LHCN-M2 (cell line): Measurements from ENCODE around the gene CD248. TPM values are rescaled to one million over a fixed set of nuclear protein-coding genes. Genes with fewer than 3 reads are reported as not detected.
A peak's percentile ranks its signal among the peaks of the same experiment; 100 is the strongest.
"Not testable (repeated sequence)": the region's sequence is repeated elsewhere in the genome, so short reads cannot be mapped to it uniquely, and the experiment has no call there.

ENCODE experiments used
- DNase-seq: peaks from one replicate; pipeline ENCODE4 v3.0.0-alpha.2; 2012; ENCODE audit warnings: low read depth
- total RNA-seq: library from RNA; depleted of rRNA; stranded (reverse); fragments of >200 nt; gene quantifications from 2 replicates; pipeline ENCODE4 v1.2.3, GENCODE V29; 2014; rRNA removed

Gene CD248
- total RNA-seq, 1 experiment from 2014 or later = 0.06 TPM

GRCh38 chr11:66276619-66277018 lies 40.2 kb downstream of the CD248 start:
- DNase-seq = not testable (repeated sequence)

GRCh38 chr11:66275984-66276612 lies 40.7 kb downstream of the CD248 start:
- no peak for DNase-seq

GRCh38 chr11:66275396-66275795 lies 41.4 kb downstream of the CD248 start:
- peak; percentile 78 for DNase-seq

- no peak for DNase-seq
Measured at GRCh38 chr11:66274219-66274618, 42.6 kb downstream of the CD248 start.

- DNase-seq = no peak
Measured at GRCh38 chr11:66272596-66272995, 44.2 kb downstream of the CD248 start.

GRCh38 chr11:66271816-66272215 lies 45.0 kb downstream of the CD248 start:
- no peak for DNase-seq

GRCh38 chr11:66268952-66269905 lies 47.6 kb downstream of the CD248 start:
- peak; percentile 61 for DNase-seq

- peak; percentile 99 for DNase-seq
Measured at GRCh38 chr11:66268244-66268951, 48.4 kb downstream of the CD248 start, which contains the start of gene RAB1B. RAB1B (plus strand) TSS chr11:66268639; CDS start chr11:66268680, 41 bp downstream.

- peak; percentile 79 for DNase-seq
Measured at GRCh38 chr11:66267379-66268243, 49.2 kb downstream of the CD248 start.

- no peak for DNase-seq
Measured at GRCh38 chr11:66267039-66267378, 49.8 kb downstream of the CD248 start.

- no peak for DNase-seq
Measured at GRCh38 chr11:66266378-66267038, 50.3 kb downstream of the CD248 start.

GRCh38 chr11:66265531-66266377 lies 51.1 kb downstream of the CD248 start:
- DNase-seq = no peak

- DNase-seq = no peak
Measured at GRCh38 chr11:66264914-66265313, 51.9 kb downstream of the CD248 start.

Other genes with a start within 250 kb of the CD248 start
- 26.0 and 30.0 TPM in 2 replicates for gene PACS1, start 246.8 kb downstream of the CD248 start, total RNA-seq
- 22.9 and 27.8 TPM in 2 replicates for gene KLC2, start 59.3 kb downstream of the CD248 start, total RNA-seq
- 184 and 193 TPM in 2 replicates for gene RAB1B, start 48.4 kb downstream of the CD248 start, total RNA-seq
- 0.86 and 1.9 TPM in 2 replicates for gene CNIH2, start 38.9 kb downstream of the CD248 start, total RNA-seq
- gene YIF1A, start 27.9 kb downstream of the CD248 start, total RNA-seq = 120 and 127 TPM in 2 replicates
- gene TMEM151A, start 25.1 kb downstream of the CD248 start, total RNA-seq = 0.23 and 0.32 TPM in 2 replicates
- 82.1 and 97.9 TPM in 2 replicates for gene RIN1, start 19.4 kb upstream of the CD248 start, total RNA-seq
- 102 and 107 TPM in 2 replicates for gene BRMS1, start 28.1 kb upstream of the CD248 start, total RNA-seq
- 50.9 and 51.0 TPM in 2 replicates for gene B4GAT1, start 30.6 kb upstream of the CD248 start, total RNA-seq
- gene SLC29A2, start 54.7 kb upstream of the CD248 start, total RNA-seq = not detected in 2 replicates
- gene NPAS4, start 104.0 kb upstream of the CD248 start, total RNA-seq = 0.13 TPM in 1 of 2 replicates, not detected in the other
- gene MRPL11, start 121.8 kb upstream of the CD248 start, total RNA-seq = 49.9 and 57.8 TPM in 2 replicates
- 6.5 and 7.2 TPM in 2 replicates for gene PELI3, start 149.9 kb upstream of the CD248 start, total RNA-seq
- gene DPP3, start 163.4 kb upstream of the CD248 start, total RNA-seq = 66.8 and 71.2 TPM in 2 replicates
- gene BBS1, start 193.6 kb upstream of the CD248 start, total RNA-seq = 19.0 and 26.2 TPM in 2 replicates
- gene ZDHHC24, start 229.0 kb upstream of the CD248 start, total RNA-seq = 20.1 and 24.8 TPM in 2 replicates
- gene ACTN3, start 229.9 kb upstream of the CD248 start, total RNA-seq = not detected in 2 replicates